Activated T-cell treated with anti-CD3 and anti-CD28 coated beads, Interleukin-2, amount 50 U/mL, for 48 hours (primary cell): ENCODE results near the gene MED13L.
"Not testable (repeated sequence)": the region's sequence is repeated elsewhere in the genome, so short reads cannot be mapped to it uniquely, and the experiment has no call there.

Experiments used
- DNase-seq, 2 experiments: peaks; one replicate each; pipeline ENCODE4 v3.0.0-alpha.2; 2020

The MED13L gene

GRCh38 chr12:116303066-116303465, 25.6 kb upstream of the MED13L start:
- no peak for DNase-seq

GRCh38 chr12:116302166-116303058, 24.9 kb upstream of the MED13L start:
- DNase-seq: no peak

GRCh38 chr12:116301621-116302020, 24.1 kb upstream of the MED13L start:
- no peak for DNase-seq

GRCh38 chr12:116299665-116300328, 22.3 kb upstream of the MED13L start:
- no peak for DNase-seq

- no peak for DNase-seq
Observed at GRCh38 chr12:116299064-116299463, 21.6 kb upstream of the MED13L start.

- DNase-seq: no peak
Observed at GRCh38 chr12:116298578-116298977, 21.1 kb upstream of the MED13L start.

- no peak for DNase-seq
Observed at GRCh38 chr12:116297224-116297834, 19.8 kb upstream of the MED13L start.

GRCh38 chr12:116295327-116296263, 18.1 kb upstream of the MED13L start:
- no peak for DNase-seq

- no peak for DNase-seq
Observed at GRCh38 chr12:116294454-116295165, 17.1 kb upstream of the MED13L start.

- DNase-seq: no peak
Observed at GRCh38 chr12:116293687-116294453, 16.4 kb upstream of the MED13L start.

- DNase-seq: no peak
Observed at GRCh38 chr12:116291218-116291617, 13.7 kb upstream of the MED13L start.

- no peak for DNase-seq
Observed at GRCh38 chr12:116288735-116289134, 11.2 kb upstream of the MED13L start.

GRCh38 chr12:116287842-116288301, 10.4 kb upstream of the MED13L start:
- DNase-seq: no peak

GRCh38 chr12:116284396-116284795, 6.9 kb upstream of the MED13L start:
- DNase-seq: no peak

GRCh38 chr12:116283881-116284280, 6.4 kb upstream of the MED13L start:
- not testable (repeated sequence) for DNase-seq

- DNase-seq: no peak
Observed at GRCh38 chr12:116282371-116283286, 5.1 kb upstream of the MED13L start.

GRCh38 chr12:116280595-116281290, 3.2 kb upstream of the MED13L start:
- no peak for DNase-seq

- DNase-seq: no peak
Observed at GRCh38 chr12:116278667-116279066, 1.2 kb upstream of the MED13L start.

- no peak for DNase-seq
Observed at GRCh38 chr12:116278279-116278626, 760 bp upstream of the MED13L start.
